ENCODE measurements around the gene GPC1. TPM values are rescaled to one million over a fixed set of nuclear protein-coding genes. Genes with fewer than 3 reads are reported as not detected.

The GPC1 gene
- total and polyA plus RNA-seq, 2 donors (not counting 1 experiment from before 2014, with no cell fraction given): 1.2 to 3.3 TPM

- H3K27me3 ChIP-seq (replicated peaks in 1 of 4; ENCODE audit: control extremely low read depth in 1 of 4, control insufficient read depth in 3 of 4, insufficient read depth in 4 of 4, low read length in 3 of 4): peaks cover 0 to 46% (median 13%) of the 10 kb centered on the region in 4 experiments
- Mint-ChIP-seq H3K9me3 (ENCODE audit: insufficient read depth) (no peaks in the 10 kb centered on the region), H3K4me1 (peaks cover 10% of the 10 kb centered on the region), H3K27ac (no peak overlapping the region), H3K27me3 (peaks cover 10% of the 10 kb centered on the region), H3K4me3 (no peak overlapping the region)
- ATAC-seq (ENCODE audit: low read depth) (no peak), DNase-seq (no peak)
- TF ChIP-seq, protein P1, sequence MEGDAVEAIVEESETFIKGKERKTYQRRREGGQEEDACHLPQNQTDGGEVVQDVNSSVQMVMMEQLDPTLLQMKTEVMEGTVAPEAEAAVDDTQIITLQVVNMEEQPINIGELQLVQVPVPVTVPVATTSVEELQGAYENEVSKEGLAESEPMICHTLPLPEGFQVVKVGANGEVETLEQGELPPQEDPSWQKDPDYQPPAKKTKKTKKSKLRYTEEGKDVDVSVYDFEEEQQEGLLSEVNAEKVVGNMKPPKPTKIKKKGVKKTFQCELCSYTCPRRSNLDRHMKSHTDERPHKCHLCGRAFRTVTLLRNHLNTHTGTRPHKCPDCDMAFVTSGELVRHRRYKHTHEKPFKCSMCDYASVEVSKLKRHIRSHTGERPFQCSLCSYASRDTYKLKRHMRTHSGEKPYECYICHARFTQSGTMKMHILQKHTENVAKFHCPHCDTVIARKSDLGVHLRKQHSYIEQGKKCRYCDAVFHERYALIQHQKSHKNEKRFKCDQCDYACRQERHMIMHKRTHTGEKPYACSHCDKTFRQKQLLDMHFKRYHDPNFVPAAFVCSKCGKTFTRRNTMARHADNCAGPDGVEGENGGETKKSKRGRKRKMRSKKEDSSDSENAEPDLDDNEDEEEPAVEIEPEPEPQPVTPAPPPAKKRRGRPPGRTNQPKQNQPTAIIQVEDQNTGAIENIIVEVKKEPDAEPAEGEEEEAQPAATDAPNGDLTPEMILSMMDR (IDR thresholded peaks at IDR 0.05): no peak
- no peak for TF ChIP-seq EZH2 (IDR thresholded peaks at IDR 0.05; ENCODE audit: borderline replicate concordance, insufficient read depth, low read depth, low read length, poor library complexity, severe bottlenecking)
- no peak overlapping the region for H3K27ac ChIP-seq (ENCODE audit: low read length in 2 of 2)
- WGBS (ENCODE audit: insufficient coverage): 85% methylated on average over 25 of the region's 25 CpGs
- ChIA-PET POLR2A (no interaction called here), CTCF (interaction anchor here (0.5 to 1.4 kb wide), 3 partner anchors 32 to 378 kb away, joined by 3 to 4 read pairs (median 4); no protein-coding TSS in a partner anchor)
- H3K36me3 ChIP-seq (replicated peaks in 1 of 2; ENCODE audit: control extremely low read depth in 1 of 2, control insufficient read depth in 1 of 2, extremely low read depth in 1 of 2, insufficient read depth in 2 of 2, low read length in 1 of 2): no peaks in the 10 kb centered on the region
- H2AFZ ChIP-seq (ENCODE audit: insufficient read depth, low read depth, low read length, poor library complexity, severe bottlenecking): no peak overlapping the region
- peaks cover 24 to 27% of the 10 kb centered on the region in 2 donors for H3K4me1 ChIP-seq (ENCODE audit: control insufficient read depth in 2 of 2, insufficient read depth in 2 of 2, low read length in 2 of 2)
- H3K4me3 ChIP-seq (ENCODE audit: control extremely low read depth in 1 of 5, extremely low read depth in 1 of 5, insufficient read depth in 1 of 5, low read depth in 2 of 5, low read length in 4 of 5): no peak overlapping the region
- no peaks in the 10 kb centered on the region for H3K79me2 ChIP-seq (ENCODE audit: control insufficient read depth, insufficient read depth, low read length)
- intact Hi-C loops (cut with micrococcal nuclease): loop anchor here (5.0 to 10.0 kb wide), 2 partner anchors 302 to 414 kb away; partner anchors contain the start of genes COPS9 and NDUFA10
- no peak overlapping the region for H3K4me2 ChIP-seq (replicated peaks; ENCODE audit: low read depth, low read length, poor library complexity, severe bottlenecking)
- H3K9ac ChIP-seq (ENCODE audit: low read length): no peak overlapping the region
- H4K20me1 ChIP-seq (ENCODE audit: control insufficient read depth, insufficient read depth, low read length, poor library complexity, severe bottlenecking): peaks cover 15% of the 10 kb centered on the region
- H3K9me3 ChIP-seq (ENCODE audit: control extremely low read depth in 1 of 3, control insufficient read depth in 2 of 3, insufficient read depth in 1 of 3, low read length in 2 of 3): peaks cover 0 to 17% (median 0%) of the 10 kb centered on the region in 3 donors
These were observed 3.6 kb downstream of the GPC1 start for GRCh38 chr2:240438810-240439697.
